Kidney glomerular epithelial cell (primary cell): Measurements from ENCODE around the gene CRYGC.

Experiments used
- DNase-seq: peaks from one replicate; lab custom pipeline; 2025; lab: John Stamatoyannopoulos, UW

Gene CRYGC

DNA sequence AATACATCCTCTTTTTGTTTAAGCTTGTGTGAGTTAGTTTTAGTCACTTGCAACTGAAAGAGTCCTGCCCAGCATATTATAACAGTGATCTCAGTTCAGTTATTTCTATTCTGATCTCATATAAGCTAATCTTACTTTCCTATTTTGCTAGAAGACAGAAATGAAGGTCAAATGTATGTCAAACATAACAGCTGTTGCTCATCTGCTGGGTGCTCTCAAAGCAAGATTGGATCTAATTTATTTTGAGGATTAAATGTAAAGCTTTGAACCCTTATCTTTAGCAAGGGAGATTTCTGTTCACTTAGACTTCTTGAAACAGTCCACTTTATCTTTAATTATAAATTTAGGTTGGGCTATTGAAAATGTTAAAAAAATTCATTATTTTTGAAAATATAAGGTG is 36.5 kb downstream of the CRYGC start:
- DNase-seq: no peak

DNA sequence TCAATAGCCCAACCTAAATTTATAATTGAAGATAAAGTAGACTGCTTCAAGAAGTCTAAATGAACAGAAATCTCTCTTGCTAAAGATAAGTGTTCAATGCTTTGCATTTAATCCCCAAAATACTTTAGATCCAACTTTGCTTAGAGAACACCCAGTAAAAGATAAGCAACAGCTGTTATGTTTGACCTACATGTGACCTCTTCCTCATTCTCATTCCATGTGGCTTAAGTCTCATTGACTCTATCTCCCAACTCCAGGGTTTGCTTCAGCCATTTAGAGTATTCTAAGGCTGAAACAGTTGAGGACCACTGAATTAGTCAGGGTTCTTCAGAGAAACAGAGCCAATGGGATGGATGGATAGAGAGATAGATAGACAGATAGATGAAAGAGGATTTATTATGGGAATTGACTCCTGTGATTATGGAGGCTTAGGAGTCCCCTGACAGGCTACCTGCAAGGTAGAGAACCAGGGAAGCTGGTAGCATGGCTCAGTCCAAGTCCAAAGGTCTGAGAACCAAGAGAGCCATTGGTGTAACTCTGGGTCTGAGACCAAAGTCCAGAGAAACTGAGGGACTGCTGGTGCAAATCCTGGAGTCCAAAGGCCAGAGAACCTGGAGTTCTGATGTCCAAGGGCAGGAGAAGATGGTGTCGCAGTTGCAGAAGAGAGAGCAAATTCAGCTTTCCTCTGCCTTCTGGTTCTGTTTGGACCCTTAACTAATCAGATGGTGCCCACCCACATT is 37.4 kb downstream of the CRYGC start:
- no peak for DNase-seq

DNA sequence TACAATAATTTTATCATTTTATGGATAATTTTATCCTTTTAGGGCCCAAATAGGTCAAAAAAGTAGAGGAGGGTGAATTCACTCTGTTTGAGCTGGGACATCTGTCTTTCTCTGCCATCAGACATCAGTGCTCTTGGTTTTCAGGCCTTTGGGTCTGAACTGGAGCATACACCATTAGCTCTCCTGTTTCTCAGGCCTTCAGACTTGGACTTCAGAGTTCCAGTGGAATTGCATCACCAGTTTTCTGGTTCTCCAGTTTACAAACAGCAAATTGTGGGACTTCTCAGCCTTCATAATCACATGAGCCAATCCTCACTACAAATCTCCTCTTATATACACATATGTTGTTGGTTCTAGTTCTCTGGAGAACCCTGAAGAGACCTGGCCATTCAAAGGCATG is 39.2 kb downstream of the CRYGC start:
- DNase-seq: no peak

DNA sequence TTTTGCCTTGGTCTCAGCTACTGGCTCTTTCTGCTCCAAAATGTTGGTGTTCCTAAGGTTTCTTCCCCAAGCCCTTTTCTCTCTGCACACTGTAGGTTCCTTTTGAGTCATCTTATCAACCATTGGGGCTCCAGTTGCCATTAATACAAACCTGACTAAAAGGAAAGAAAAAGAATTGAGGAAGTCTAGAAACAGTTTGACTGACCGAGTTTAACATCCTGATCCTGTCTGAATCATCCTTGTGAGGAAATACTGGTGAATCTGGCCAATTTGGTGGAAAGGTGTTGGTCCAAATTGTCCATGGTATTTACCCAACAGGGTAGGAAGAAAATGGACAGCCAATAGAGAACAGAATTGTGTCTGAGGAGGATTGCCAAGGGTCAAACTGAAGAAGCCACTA is 43.6 kb downstream of the CRYGC start:
- no peak for DNase-seq

DNA sequence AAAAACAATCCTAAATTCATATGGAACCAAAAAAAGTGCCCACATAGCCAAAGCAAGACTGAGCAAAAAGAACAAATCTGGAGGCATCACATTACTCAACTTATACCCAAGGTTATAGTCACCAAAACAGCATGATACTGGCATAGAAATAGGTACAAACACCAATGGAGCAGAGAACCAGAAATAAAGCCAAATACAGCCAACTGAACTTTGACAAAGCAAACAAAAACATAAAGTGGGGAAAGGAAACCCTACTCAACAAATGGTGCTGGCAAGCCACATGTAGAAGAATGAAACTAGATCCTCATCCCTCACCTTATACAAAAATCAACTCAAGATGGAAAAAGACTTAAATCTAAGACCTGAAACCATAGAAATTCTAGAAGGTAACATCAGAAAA is 45.8 kb downstream of the CRYGC start:
- DNase-seq: no peak
